Inflammatory macrophage treated with lipopolysaccharide for 4 hours (primary cell): ENCODE data around the gene USB1.

Experiments
- DNase-seq: peaks from one replicate; pipeline ENCODE4 v3.0.0-alpha.2; 2020

Gene USB1, protein sequence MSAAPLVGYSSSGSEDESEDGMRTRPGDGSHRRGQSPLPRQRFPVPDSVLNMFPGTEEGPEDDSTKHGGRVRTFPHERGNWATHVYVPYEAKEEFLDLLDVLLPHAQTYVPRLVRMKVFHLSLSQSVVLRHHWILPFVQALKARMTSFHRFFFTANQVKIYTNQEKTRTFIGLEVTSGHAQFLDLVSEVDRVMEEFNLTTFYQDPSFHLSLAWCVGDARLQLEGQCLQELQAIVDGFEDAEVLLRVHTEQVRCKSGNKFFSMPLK

GRCh38 chr16:58000706-58001676, at the start of gene USB1:
USB1 (plus strand) TSS chr16:58001407; CDS start chr16:58001484, 77 bp downstream.
- DNase-seq = peak; percentile 83

DNA sequence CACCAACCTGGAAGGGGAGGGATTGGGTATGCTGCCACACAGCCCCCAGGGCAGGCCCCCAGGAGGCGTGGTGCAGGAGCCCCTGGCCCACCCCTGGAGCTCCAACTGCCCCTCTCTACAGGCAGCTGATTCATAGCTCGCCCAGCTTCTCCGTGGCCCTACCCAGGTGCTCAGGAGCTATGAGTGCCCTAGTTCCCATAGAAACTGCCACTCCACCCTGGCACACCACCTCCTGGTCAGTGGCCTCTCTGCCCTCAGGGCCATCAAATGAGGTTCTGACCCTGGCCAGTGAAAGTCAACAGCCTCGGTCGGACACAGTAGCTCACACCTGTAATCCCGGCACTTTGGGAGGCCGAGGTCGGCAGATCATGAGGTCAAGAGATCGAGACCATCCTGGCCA, 48.3 kb upstream of the USB1 start:
- DNase-seq = no peak

DNA sequence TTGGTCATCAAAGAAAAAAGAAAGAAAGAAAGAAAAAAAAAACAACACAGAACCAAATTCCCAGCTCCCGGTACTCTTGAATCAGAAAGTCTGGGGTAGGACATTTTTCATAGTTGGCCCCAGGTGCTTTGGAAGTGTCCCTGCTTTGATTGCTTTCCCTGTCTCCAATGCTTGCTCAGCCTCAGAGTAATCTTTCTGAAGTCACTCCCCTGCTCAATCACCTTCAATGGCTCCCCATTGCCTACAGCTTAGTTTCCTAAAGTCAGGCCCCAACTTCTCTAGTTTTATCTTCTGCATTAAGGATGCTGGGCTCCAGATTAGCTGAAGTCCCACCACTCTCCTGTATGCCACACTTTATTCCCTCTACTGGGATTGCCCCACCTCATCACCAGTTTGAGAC, 47.4 kb upstream of the USB1 start:
- DNase-seq = no peak

DNA sequence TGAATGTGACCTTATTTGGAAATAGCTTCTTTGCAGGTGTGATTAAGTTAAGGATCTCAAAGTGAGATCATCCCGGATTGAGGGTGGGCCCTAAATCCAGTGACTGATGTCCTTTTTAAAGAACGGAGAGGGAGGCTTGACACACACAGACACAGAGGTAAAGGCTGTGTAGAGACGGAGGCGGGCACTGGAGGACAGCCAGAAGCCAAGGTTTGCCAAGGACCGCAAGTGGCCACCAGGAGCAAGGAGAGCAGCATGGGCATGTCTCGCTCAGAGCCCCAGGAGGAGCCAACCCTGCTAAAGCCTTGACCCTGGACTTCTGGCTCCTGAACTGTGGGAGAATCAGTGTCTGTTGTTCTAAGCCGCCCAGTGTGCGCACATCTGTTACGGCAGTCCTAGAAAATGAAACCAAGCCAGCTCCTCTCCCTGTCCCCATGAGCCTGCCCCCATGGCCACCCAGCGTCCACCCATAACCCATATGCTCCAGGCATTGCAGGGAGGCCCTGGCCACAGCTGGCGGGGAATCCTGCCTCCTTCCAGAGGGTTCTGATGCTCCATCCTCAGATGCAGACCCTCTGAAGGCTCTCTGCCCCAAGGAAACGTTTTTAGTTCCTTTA, 45.5 kb upstream of the USB1 start:
- DNase-seq = no peak

DNA sequence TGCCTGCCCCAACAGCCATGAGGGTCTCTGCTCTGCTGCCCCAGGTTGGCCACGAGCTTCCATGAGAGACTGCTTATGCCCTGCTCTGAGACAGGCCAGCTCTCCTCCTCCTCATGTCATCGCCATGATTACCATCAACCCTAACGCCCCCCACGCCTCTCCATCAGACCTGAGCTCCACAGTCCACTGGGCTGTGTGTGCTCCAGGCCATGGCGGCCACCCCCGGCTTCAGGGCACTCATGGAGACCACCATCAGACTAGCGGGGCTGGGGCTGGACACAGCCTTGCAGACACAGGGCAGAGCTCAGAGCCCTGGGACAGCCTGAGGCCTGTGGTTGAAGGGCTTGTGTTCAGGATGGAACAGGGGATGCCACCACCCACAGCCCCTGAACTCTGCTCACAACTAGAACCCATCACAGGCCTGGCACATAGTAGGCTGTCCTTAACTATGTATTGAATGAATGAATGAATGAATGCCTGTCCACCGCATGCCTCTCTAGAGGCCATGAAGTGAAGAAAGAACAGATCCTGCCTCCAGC, 44.9 kb upstream of the USB1 start:
- no peak for DNase-seq

DNA sequence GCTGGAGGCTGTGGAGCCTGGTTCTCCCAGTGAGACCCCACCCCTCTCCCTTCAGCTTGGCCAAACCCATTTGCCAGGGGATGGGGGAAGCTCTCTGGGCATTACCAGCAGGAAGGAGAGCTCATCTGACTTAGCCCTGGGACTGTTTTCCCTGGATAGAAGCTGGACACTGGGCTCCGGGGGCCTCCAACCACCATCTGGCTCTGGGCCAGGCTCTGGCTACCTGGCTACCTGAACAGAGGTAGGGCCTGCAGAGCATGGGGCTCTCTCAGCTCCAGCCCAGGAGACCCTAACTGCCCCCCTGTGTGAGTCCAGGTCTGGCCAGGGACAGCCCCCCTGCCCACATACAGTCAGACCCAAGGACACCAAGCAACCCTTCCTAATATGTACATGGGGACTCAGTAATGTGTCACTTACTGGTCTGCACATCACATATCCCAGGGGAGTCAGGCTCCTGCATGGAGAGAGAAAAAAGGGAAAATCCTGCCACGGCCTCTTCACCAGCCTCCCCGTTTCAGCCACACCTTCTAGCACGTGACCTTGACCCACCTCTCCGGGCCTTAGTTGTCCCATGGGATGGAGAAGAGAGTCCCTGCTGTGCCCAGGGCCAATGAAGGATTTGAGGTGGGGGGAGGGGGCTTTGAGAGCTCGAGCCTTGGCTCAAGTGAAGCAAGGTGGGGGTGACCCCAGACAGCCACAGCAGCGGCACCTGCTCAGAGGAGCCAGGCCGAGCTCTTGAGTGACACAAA, 44.1 kb upstream of the USB1 start:
- no peak for DNase-seq

DNA sequence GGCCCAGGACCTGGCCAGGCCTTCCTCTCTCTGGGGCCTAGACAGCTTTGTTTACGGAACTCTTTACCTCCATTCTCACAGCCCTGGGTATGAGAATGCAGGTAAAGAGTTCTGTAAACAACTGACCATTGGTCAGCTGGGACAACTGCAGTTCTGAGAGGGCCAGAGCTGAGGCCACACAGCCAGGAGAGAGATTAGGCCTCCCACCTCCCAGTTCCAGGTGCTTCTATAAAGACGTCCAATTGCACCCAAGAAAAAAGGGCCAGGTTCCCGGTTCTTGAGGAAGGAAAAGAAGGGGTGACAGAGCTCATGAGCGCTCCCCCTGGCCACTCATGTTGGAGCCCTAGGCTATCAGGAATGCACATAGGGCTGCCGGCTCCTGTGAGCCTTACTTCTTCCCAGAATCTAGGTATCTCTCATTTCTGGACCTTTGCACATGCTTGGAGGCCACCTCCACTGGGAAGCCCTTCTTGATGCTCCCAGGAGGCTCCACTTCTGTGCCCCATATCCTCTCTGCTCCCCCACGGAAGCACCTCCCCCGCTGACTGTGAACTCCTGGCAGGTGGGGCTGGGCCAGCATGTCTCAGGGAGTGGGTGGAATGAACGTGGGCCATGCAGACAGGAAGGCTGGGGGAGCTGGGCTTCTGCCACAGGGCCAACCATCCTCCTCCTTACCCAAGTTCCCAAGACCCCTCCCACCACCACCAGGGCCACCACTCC, 43.4 kb upstream of the USB1 start:
- DNase-seq = no peak

DNA sequence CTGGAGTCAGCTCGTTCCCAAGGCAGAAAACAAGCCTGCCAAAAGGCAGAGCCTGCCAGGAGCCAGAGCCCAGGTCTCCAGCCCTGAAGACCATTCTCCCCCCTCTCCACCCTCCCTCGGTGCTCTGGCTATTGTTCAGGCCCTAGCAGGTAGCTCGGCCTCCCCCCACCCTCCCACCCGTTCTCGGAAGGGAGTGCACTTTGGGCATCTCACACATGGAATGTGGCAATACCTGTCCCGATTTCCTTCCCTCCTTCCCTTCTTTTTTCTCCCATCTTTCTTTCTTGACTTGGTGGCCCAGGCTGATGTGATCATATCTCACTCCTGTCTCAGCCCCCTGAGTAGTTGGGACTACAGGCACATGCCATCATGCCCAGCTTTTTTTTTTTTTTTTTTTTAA, 42.7 kb upstream of the USB1 start:
- DNase-seq = no peak

- no peak for DNase-seq
These were observed 42.1 kb upstream of the USB1 start for GRCh38 chr16:57959121-57959520.

DNA sequence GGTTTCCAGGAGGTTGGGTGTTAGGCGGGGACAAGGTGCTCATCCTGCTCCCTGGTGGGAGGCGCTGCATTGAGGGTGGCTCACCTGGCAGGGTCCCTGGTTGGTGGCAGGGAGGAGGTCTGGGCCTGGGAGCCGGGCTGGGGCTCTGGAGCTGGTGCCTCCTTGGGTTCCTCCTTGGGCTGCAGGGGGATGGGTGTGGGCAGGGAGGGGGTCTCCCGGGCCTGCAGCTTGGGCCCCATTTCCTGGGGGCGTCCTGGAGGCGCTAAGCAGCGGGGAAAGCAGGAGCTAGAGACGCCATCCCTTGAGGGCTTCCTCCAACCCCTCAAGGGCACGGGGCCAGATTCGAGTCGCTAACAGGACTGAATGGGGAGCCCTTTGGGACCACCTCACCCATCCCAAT, 41.4 kb upstream of the USB1 start:
- DNase-seq = no peak

GRCh38 chr16:57960310-57960709, 40.9 kb upstream of the USB1 start:
- DNase-seq = no peak

- no peak for DNase-seq
These were observed 40.3 kb upstream of the USB1 start for GRCh38 chr16:57960826-57961472.

DNA sequence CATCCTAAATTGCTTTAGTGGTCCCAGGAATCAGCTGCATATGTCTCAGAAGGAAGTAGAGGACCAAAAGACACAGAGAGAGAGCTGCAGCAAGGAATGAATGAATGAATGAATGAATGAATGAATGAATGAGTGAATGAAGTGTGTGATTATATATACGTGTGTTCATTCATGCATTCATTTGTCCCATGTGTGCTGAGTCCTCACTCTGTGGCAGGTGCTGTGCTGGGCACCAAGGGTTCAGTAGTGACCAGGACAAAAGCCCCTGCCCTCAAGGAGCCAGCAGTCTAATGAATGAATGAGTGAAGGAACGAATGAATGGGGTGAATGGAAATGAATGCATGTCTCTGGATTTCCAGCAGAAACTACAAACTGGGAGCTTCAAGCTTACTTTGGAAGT, 39.7 kb upstream of the USB1 start:
- no peak for DNase-seq

DNA sequence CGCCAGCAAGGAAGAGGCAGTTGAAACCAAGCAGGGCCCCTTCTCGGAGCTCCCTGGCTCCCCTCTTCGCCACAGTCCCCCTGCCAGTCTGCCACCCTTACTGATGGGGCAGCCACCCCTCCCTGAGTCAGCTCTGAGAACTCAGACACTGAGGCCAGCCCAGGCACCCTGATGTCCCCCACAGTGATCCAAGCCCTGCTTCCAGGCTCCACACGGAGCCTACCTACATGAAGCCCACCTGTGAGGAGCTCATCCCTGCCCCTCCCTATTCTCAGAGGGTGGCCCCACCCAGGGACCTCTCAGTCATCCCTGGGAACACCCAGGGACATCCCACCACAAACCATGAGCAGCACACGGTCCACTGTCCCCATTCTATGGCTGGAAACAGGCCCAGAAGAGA, 39.2 kb upstream of the USB1 start:
- no peak for DNase-seq

DNA sequence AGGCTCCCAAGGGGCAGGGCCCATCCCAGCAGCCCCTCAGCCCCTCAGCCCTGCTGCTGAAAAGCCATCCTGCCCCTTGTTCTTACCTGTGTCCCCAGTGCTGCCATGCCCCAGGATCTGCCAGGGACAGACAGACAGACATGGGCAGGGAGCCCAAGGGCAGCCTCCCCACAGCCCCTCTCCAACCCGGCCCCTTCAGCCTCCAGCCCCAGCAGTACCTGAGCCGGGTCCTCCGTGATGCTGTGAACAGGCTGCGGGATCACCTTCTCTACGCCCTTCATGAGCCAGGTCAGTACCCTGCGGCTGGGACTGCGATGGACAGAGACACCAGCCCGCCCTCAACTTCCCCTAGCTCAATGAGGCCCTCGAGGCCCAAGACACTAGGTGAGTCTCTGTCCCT, 38.5 kb upstream of the USB1 start:
- no peak for DNase-seq

- DNase-seq = no peak
These were observed 37.0 kb upstream of the USB1 start for GRCh38 chr16:57964157-57964700.

GRCh38 chr16:57966204-57966771, 34.9 kb upstream of the USB1 start:
- DNase-seq = no peak

- no peak for DNase-seq
These were observed 34.2 kb upstream of the USB1 start for GRCh38 chr16:57966986-57967385.

DNA sequence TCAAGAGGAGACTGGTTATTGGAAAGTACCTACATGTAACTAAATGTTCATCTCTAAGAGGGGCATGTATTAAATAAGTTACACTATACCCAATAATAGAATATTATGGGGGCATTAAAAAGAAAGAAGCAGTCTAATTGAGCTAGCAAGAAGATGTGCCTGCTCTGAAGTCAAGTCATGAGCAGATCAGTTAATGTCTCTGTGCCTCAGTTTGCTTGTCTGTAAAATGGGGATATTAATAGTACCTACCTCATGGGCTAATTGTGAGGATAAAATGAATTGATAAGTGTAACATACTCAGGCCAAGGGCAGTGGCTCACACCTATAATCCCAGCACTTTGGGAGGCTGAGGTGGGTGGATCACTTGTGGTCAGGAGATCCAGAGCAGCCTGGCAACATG, 33.3 kb upstream of the USB1 start:
- no peak for DNase-seq

DNA sequence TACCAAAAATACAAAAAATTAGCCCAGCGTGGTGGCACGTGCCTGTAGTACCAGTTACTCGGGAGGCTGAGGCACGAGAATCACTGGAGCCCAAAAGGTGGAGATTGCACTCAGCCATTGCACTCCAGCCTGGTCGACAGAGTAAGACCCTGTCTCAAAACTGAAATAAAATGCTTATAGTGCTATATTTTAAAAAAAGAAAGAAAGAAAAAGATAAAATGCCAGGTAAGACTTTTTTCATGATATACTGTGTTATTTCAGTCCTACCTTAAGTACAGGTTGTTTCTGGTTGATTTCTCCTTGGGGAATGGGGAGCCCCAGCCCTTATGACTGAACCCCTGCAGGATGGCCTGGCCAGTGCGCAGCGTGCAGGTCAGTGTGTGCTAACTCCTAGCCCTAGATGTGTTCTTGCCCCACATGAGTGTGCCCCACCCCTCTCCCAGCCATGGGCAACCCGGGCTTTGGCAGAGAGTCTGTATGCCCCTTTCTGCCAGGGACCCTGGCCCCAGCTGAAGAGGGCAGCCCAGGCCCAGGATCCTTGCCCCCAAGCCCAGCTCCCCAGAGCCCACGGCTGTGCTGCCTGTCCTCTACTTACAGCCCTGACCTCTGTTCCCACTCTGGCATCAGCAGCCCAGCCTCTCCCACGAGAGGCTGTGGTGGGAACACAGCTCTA, 31.6 kb upstream of the USB1 start:
- DNase-seq = no peak
